CD4-positive, alpha-beta T cell treated with Interleukin-6 at 100 ng/mL for 8 hours (primary cell): ENCODE results near the gene ZNF467.

ENCODE experiments used
- DNase-seq: peaks from one replicate; pipeline ENCODE4 v3.0.0-alpha.2; 2020; ENCODE audit warnings: mixed read lengths, low spot score

Gene ZNF467

GRCh38 chr7:149770728-149771636 lies 2.4 kb downstream of the ZNF467 start:
- no peak for DNase-seq

DNA sequence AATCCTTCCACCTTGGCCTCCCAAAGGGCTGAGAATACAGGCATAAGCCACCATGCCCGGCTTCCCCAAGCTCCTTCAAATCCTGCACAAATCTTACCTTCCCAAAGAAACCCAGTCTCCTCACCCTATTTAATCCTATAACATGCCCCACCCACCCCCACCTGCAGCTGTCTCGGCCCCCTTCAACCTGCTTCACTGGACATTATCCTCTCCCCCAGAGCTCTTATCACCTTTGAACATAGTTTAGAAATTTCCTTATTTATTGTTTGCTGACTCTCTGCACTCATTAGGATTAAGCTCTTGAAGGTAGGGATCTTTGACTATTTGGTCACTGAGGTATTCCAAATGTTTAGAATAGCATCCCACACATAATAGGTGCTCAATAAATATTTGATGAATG lies 3.5 kb downstream of the ZNF467 start:
- DNase-seq, result no peak

GRCh38 chr7:149768931-149769330 lies 4.5 kb downstream of the ZNF467 start:
- DNase-seq, result no peak

DNA sequence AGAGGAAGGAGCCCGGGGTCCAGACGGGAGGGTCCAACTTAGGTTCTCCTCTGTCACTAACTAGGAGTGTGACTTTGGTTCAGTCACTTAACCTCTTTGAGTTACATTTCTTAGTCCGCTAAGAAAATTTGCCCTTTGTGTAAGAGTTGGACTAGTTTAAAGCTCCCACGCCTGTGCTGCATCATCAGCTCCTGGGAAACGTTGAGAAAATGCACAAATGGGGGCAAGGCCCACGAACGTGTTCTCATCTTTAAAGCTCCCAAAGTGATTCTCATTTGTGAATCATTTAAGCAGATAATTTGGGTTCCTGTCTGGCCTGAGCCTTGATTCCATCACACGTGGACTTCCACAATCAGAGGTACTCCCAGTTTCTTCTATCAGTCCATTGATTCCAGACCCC lies 6.3 kb downstream of the ZNF467 start:
- DNase-seq, result no peak

DNA sequence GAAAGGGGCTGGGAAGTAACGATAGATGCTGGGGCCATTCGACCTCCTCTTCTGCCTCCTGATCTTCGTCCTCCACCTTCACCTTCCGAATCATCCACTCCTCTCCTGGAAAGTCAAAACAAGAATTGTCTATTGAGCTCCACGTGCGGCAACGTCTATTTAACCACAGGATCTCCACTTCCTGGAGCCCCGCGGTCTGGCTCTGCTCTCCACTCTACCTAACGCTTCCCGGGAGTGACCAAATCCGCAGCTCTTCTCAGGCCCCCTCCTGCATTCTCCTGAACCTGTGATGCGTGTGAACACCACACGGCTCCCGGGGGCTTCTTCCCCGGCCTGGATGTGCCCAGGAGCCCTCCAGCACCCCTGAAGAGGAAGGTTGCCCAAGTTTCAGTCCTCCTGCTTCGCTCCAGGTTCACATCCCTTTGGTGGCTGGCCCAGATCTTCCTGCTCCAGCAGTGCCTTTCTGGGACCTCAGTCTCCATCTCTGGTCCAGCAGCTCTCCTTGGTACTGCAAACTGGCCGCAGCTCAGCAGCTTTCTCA lies 7.2 kb downstream of the ZNF467 start:
- no peak for DNase-seq

DNA sequence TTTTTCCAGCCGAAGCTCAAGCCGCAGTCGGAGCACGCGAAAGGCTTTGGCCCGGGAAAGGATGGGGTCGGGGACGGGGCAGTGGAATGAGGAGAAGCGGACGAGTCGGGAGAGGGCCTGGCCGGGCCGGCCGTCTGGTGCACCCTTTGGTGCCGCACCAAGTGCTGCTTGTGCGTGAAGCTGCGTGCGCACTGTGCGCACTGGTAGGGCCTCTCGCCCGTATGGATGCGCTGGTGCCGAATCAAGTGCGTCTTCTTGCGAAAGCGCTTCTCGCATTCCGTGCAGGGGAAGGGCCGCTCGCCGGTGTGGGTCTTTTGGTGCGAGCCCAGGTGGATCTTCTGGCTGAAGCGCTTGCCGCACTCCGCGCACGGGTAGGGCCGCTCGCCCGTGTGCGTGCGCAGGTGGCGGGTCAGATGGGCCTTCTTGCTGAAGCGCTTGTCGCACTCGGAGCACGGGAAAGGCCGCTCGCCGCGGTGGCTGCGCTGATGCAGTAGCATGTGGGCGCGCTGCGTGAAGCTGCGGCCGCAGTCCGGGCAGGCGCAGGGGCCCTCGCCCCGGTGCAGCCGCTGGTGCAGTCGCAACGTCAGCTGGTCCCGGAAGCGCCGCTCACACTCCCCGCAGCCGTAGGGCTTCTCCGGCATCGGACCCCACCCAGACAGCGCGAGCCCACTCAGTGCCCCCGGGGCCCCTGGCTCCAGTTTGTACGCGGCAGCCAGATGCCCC lies 7.8 kb downstream of the ZNF467 start:
- no peak for DNase-seq

- DNase-seq, result no peak
Measured at GRCh38 chr7:149764481-149765398, 8.6 kb downstream of the ZNF467 start.

DNA sequence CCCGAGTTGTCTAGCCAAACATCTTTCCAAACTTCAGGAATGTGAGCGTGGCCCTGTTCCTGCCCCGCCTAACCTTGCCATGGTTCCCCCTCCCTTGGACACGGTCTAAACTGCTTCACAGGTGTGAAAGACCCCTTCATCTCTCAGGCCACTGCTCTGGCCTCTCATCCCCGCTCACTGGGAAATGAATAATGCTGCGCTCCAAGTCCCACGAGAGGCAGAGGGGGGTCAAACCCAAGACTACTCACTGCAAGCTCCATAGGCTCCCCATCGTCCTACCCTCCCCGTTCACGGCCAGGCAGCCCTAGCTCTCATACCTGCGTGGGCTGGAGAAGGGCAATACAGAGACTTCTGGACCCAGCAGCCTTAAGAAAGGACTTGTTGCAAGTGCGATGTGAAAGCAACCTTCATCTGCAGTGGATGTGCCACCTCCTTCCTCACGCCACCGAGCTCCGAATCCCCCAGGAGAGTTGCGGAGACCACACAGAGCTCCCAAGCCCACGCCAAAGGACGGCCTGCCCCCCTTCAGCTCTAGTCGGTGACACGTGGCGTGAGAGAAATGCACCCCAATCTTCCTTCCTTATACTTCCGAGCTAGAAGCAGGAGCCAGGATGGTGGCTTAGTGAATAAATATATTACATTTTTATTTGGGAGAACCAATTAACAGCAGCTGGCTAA lies 9.7 kb downstream of the ZNF467 start:
- DNase-seq, result no peak

DNA sequence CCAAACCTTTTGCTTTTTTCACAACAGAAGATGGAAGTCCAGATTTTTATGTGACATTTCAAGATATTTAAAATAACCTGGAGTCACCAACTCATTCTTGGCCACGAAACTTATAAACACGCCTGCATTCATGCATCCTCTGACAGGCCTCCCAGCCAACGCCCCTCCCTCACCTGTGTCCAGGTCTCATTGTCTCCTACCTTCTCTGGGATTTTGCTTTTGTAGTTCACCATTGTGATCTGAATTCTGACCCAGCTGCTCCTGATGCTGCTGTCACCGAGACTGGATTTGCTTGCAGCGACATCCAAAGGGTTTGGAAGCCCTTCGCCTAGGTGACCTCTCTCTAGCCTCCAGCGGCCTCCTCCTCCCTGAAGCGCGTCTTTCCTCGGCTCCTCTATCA lies 10.8 kb downstream of the ZNF467 start:
- DNase-seq, result no peak

- DNase-seq, result no peak
Measured at GRCh38 chr7:149762089-149762488, 11.3 kb downstream of the ZNF467 start.

GRCh38 chr7:149761307-149761706 lies 12.1 kb downstream of the ZNF467 start:
- DNase-seq, result no peak

GRCh38 chr7:149760538-149760937 lies 12.8 kb downstream of the ZNF467 start:
- no peak for DNase-seq

DNA sequence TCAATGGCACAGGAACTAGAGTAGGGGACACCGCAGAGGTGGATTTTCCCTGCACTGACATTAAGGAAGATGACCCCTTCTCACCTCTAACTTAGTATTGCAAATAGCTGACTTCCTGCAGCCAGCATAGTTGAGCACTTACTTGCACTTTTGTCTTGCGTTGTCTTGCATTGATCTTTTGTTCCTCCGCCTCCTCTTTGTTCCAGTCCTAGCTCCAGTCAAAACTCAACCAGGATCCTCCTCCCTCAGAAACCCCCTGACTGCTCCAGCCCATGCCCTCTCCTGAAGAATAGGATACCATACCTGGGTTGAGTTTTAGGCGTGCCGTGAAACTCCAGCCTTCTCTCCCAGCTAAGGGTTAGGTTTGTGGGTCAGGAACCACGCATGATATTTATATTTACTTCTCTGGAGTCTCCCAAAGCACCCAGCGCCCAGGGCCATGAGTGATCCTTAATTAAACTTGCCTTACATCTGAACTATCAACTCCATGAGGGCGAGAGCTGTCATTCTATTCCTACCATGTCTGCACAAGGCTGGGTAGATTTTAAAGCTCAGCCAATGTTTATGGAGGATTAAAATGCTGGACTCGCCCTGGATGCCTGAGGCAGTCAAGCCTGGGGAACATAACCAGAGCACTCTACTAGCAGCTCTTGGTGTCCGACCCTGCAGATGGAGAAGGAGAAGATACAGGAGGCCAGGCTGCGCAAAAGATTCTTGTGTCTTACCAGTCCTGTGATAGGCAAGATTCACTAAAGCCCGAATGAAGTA lies 14.1 kb downstream of the ZNF467 start:
- DNase-seq, result no peak

- DNase-seq, result no peak
Measured at GRCh38 chr7:149753375-149754233, 19.8 kb downstream of the ZNF467 start.

DNA sequence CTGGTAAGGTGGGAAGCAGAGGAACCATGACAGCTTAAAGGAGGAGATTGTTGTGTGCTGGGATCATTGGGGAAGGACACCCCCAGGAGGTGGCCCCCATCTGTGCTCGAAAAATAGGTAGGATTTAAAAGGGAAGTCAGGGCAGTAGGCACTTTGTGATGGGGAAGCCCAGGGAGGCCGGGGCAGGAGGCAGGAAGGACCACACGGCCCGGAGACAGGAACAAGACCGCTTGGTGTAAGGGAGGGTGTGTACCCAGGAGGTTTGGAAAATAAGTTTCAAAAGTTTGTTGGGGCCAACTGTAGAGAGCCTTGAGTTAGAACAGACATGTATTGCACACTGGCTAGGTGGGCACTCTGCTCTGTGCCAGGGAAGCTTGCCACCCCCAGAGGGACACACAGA lies 20.7 kb downstream of the ZNF467 start:
- no peak for DNase-seq

- DNase-seq, result no peak
Measured at GRCh38 chr7:149751043-149751775, 22.2 kb downstream of the ZNF467 start.

DNA sequence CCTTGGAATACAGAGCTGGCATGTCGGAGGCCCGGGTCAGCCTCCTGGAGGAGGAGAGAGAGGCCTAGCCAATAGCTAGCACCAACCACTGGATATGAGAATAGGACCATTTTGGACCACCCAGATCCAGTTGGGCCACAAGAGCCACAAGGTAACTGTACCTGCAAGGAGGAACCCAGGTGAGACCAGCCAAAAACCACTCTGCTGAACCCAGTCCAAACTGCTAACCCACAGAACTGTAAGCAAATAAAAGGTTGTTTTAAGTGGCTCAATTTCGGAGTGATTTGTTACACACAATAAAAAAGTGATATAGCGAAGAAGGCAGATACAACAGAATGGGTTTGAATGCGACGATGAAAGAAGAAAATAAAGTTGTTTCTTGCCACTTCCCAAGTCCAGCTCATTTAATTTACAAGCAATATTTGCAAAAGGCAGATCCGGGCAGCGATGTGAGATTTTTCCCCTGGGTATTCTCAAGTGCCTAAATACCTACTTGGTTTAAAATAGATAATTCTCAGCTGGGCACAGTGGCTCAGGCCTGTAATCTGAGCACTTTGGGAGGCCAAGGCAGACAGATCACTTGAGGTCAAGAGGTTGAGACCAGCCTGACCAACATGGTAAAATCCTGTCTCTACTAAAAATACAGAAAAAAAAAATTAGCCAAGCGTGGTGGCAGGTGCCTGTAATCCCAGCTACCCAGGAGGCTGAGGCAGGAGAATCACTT lies 23.1 kb downstream of the ZNF467 start:
- no peak for DNase-seq
